H1 (cell line): Measurements from ENCODE around the gene L3MBTL3. TPM values are rescaled to one million over a fixed set of nuclear protein-coding genes. Genes with fewer than 3 reads are reported as not detected.

ENCODE experiments used
- CTCF ChIA-PET: fragments of 300-600 bp; sonication (Branson Sonifier 250); formaldehyde crosslinking; loops from one replicate; lab custom pipeline; 2021; ENCODE audit not compliant: partially characterized antibody; lab: Charles Lee
- POLR2A ChIA-PET: fragments of 300-600 bp; sonication (Branson Sonifier 250); formaldehyde crosslinking; loops from one replicate; lab custom pipeline; 2021; ENCODE audit warnings: inconsistent platforms; ENCODE audit not compliant: partially characterized antibody; lab: Charles Lee
- DNase-seq, 2 experiments: peaks; one replicate each; pipeline versions ENCODE4 v3.0.0 to v3.0.0-alpha.2; 2010 to 2022; ENCODE audit warnings: low spot score in 2 of 2, low read depth in 1 of 2, mixed read lengths in 1 of 2
- FAIRE-seq: peaks from 2 replicates; lab custom pipeline; 2011; peaks lifted over from hg19 to GRCh38; lab: Jason Lieb, UNC
- H2AFZ ChIP-seq: 2 replicates; pipeline ENCODE4 v1.8.1; 2012; ENCODE audit warnings: low read length, inconsistent platforms
- H2AK5ac ChIP-seq: 2 replicates; pipeline ENCODE4 v1.6.1; 2013; ENCODE audit warnings: low read depth, low read length
- H2BK120ac ChIP-seq: replicated peaks from 2 replicates; pipeline ENCODE3; 2013; ENCODE audit warnings: low read depth, low read length, inconsistent platforms
- H2BK12ac ChIP-seq: 2 replicates; pipeline ENCODE4 v1.6.1; 2013; ENCODE audit warnings: low read depth, low read length
- H2BK15ac ChIP-seq: 2 replicates; pipeline ENCODE4 v1.6.1; 2013; ENCODE audit warnings: low read length
- H2BK20ac ChIP-seq: 2 replicates; pipeline ENCODE4 v1.6.1; 2013; ENCODE audit warnings: low read length
- H2BK5ac ChIP-seq: 2 replicates; pipeline ENCODE4 v1.6.1; 2013; ENCODE audit warnings: low read depth, low read length
- H3K14ac ChIP-seq: 2 replicates; pipeline ENCODE4 v1.6.1; 2013; ENCODE audit warnings: inconsistent platforms; ENCODE audit not compliant: insufficient read length
- H3K18ac ChIP-seq: 2 replicates; pipeline ENCODE4 v1.6.1; 2013; ENCODE audit warnings: low read length; ENCODE audit errors: extremely low read depth
- H3K23ac ChIP-seq: 2 replicates; pipeline ENCODE4 v1.6.1; 2013; ENCODE audit warnings: inconsistent platforms; ENCODE audit not compliant: insufficient read length
- H3K23me2 ChIP-seq: 2 replicates; pipeline ENCODE4 v1.6.1; 2013; ENCODE audit warnings: low read depth, low read length
- H3K27ac ChIP-seq: 2 replicates; pipeline ENCODE4 v1.6.1; 2011; ENCODE audit warnings: low read depth, low read length, inconsistent platforms
- H3K27me3 ChIP-seq, 4 experiments: replicated peaks in 1 of 4; 1 replicate in 1 of 4; 2 replicates in 3 of 4; pipeline versions ENCODE4 v1.6.1 to v1.8.1; 2011 to 2013; ENCODE audit warnings: low read length in 3 of 4, mild to moderate bottlenecking in 3 of 4, inconsistent platforms in 2 of 4, mixed read lengths in 2 of 4, moderate library complexity in 1 of 4; ENCODE audit not compliant: control insufficient read depth in 3 of 4, insufficient read depth in 3 of 4; ENCODE audit errors: extremely low read depth in 1 of 4
- H3K36me3 ChIP-seq, 4 experiments: 2 replicates each; pipeline versions ENCODE4 v1.6.1 to v1.8.1; 2011 to 2013; ENCODE audit warnings: mild to moderate bottlenecking in 4 of 4, low read length in 3 of 4, moderate library complexity in 2 of 4, control low read depth in 1 of 4, inconsistent platforms in 1 of 4; ENCODE audit not compliant: insufficient read depth in 4 of 4, control insufficient read depth in 2 of 4
- H3K4ac ChIP-seq: replicated peaks from 2 replicates; pipeline ENCODE3; 2013; ENCODE audit warnings: low read length, low read depth, mixed read lengths, inconsistent platforms; ENCODE audit not compliant: insufficient read length
- H3K4me1 ChIP-seq, 4 experiments: replicated peaks in 1 of 4; 1 replicate in 1 of 4; 2 replicates in 3 of 4; pipeline versions ENCODE4 v1.6.1 to v1.8.1; 2011 to 2013; ENCODE audit warnings: low read length in 3 of 4, inconsistent platforms in 2 of 4, mixed read lengths in 1 of 4; ENCODE audit not compliant: insufficient read depth in 4 of 4, control insufficient read depth in 3 of 4
- H3K4me2 ChIP-seq, 2 experiments: 2 replicates each; pipeline versions ENCODE4 v1.6.1 to v1.8.1; 2011 to 2013; ENCODE audit warnings: low read depth in 2 of 2, low read length in 2 of 2, control low read depth in 1 of 2, inconsistent platforms in 1 of 2, mild to moderate bottlenecking in 1 of 2; ENCODE audit not compliant: insufficient read depth in 1 of 2
- H3K4me3 ChIP-seq, 4 experiments: fragments of 200-600, 300-600 bp in 1 of 4; sonication (generic), shearing (Covaris generic), sonication (Bioruptor Twin) in 1 of 4; 2 replicates each; pipeline versions ENCODE4 v1.5.1 to v1.8.1; 2011 to 2016; ENCODE audit warnings: low read length in 4 of 4, low read depth in 3 of 4, control low read depth in 2 of 4, inconsistent platforms in 2 of 4, mild to moderate bottlenecking in 2 of 4, mixed read lengths in 1 of 4, moderate library complexity in 1 of 4; ENCODE audit not compliant: insufficient read depth in 2 of 4; ENCODE audit errors: extremely low read depth in 1 of 4
- H3K56ac ChIP-seq: replicated peaks from 2 replicates; pipeline ENCODE3; 2013; ENCODE audit warnings: low read depth, mild to moderate bottlenecking, mixed read lengths, low read length, inconsistent platforms; ENCODE audit not compliant: insufficient read length
- H3K79me1 ChIP-seq: 2 replicates; pipeline ENCODE4 v1.6.1; 2013; ENCODE audit warnings: low read depth, low read length, control low read depth
- H3K79me2 ChIP-seq, 2 experiments: 2 replicates each; pipeline versions ENCODE4 v1.6.1 to v1.8.1; 2012 to 2013; ENCODE audit warnings: low read length in 2 of 2, mild to moderate bottlenecking in 2 of 2, inconsistent platforms in 1 of 2; ENCODE audit not compliant: insufficient read depth in 2 of 2, control insufficient read depth in 1 of 2
- H3K9ac ChIP-seq, 4 experiments: replicated peaks in 1 of 4; 1 replicate in 1 of 4; 2 replicates in 3 of 4; pipeline versions ENCODE4 v1.6.1 to v1.8.1; 2011 to 2013; ENCODE audit warnings: low read depth in 3 of 4, low read length in 3 of 4, control low read depth in 2 of 4, mild to moderate bottlenecking in 2 of 4, moderate library complexity in 2 of 4, inconsistent platforms in 1 of 4; ENCODE audit errors: extremely low read depth in 1 of 4
- H3K9me3 ChIP-seq, 2 experiments: 2 replicates each; pipeline versions ENCODE4 v1.6.1 to v1.8.1; 2012 to 2013; ENCODE audit warnings: mild to moderate bottlenecking in 2 of 2, moderate library complexity in 2 of 2, control low read depth in 1 of 2, inconsistent platforms in 1 of 2, low read depth in 1 of 2, low read length in 1 of 2, mixed read lengths in 1 of 2; ENCODE audit not compliant: insufficient read depth in 2 of 2
- H4K20me1 ChIP-seq, 2 experiments: replicated peaks in 1 of 2; 2 replicates each; pipeline versions ENCODE3 to v1.8.1; 2011 to 2013; ENCODE audit warnings: inconsistent platforms in 2 of 2, low read length in 2 of 2, mild to moderate bottlenecking in 1 of 2; ENCODE audit not compliant: insufficient read depth in 2 of 2, control insufficient read depth in 1 of 2
- H4K5ac ChIP-seq: 2 replicates; pipeline ENCODE4 v1.6.1; 2013; ENCODE audit warnings: low read length, low read depth, mixed read lengths, inconsistent platforms; ENCODE audit not compliant: insufficient read length
- H4K8ac ChIP-seq: 2 replicates; pipeline ENCODE4 v1.8.0; 2013; ENCODE audit warnings: mild to moderate bottlenecking, moderate library complexity, low read length, inconsistent platforms; ENCODE audit not compliant: insufficient read depth; ENCODE audit errors: extremely low read depth
- H4K91ac ChIP-seq: replicated peaks from 2 replicates; pipeline ENCODE3; 2013; ENCODE audit warnings: low read length, mixed read lengths, inconsistent platforms; ENCODE audit not compliant: insufficient read length
- ATF2 ChIP-seq: IDR thresholded peaks from 2 replicates; pipeline ENCODE4 v1.6.1; 2012; ENCODE audit warnings: low read length, inconsistent platforms
- BRCA1 ChIP-seq: IDR thresholded peaks from 2 replicates; pipeline ENCODE4 v1.6.1; 2012; ENCODE audit warnings: low read depth, low read length, improper control_type of control experiment
- CBX8 ChIP-seq: fragments of 300-800, 300-1000 bp; sonication (generic); IDR thresholded peaks from 2 replicates; pipeline ENCODE4 v1.7.1; 2016; ENCODE audit warnings: low read depth, low read length, borderline replicate concordance
- CTBP2 ChIP-seq: IDR thresholded peaks from 2 replicates; pipeline ENCODE4 v1.7.0; 2011; ENCODE audit warnings: borderline replicate concordance, mild to moderate bottlenecking, moderate library complexity, mixed read lengths, low read length; ENCODE audit not compliant: insufficient read depth, insufficient read length
- E2F6 ChIP-seq: IDR thresholded peaks from 2 replicates; pipeline ENCODE4 v1.6.1; 2012; ENCODE audit warnings: inconsistent platforms
- EP300 ChIP-seq, 2 experiments: IDR thresholded peaks; 1 replicate in 1 of 2; 2 replicates in 1 of 2; pipeline ENCODE4 v1.6.1; 2011 to 2012; ENCODE audit warnings: low read depth in 2 of 2, low read length in 2 of 2, mild to moderate bottlenecking in 2 of 2, borderline replicate concordance in 1 of 2, inconsistent platforms in 1 of 2, moderate library complexity in 1 of 2
- RAD21 ChIP-seq, 2 experiments: IDR thresholded peaks in 1 of 2; conservative IDR thresholded peaks in 1 of 2; 2 replicates each; pipeline ENCODE4 v1.6.1; 2011; ENCODE audit warnings: low read depth in 2 of 2, low read length in 2 of 2, improper control_type of control experiment in 1 of 2, inconsistent platforms in 1 of 2, mild to moderate bottlenecking in 1 of 2, moderate library complexity in 1 of 2
- RBBP5 ChIP-seq: IDR thresholded peaks from 2 replicates; pipeline ENCODE4 v1.7.1; 2012; ENCODE audit warnings: low read depth, mild to moderate bottlenecking, inconsistent platforms, low read length, moderate library complexity, borderline replicate concordance
- SIRT6 ChIP-seq: IDR thresholded peaks from one replicate; pipeline ENCODE4 v1.7.1; 2012; ENCODE audit warnings: low read length, inconsistent platforms
- SIX5 ChIP-seq: IDR thresholded peaks from 2 replicates; pipeline ENCODE4 v1.6.1; 2011; ENCODE audit warnings: mild to moderate bottlenecking, low read depth, low read length
- YY1 ChIP-seq: IDR thresholded peaks from 2 replicates; pipeline ENCODE4 v1.6.1; 2011; ENCODE audit warnings: low read depth, mild to moderate bottlenecking, low read length
- WGBS, 2 experiments: shearing (Covaris generic) in 1 of 2; methylation state at CpG; one replicate each; pipeline versions ENCODE4 v1.1.6 to v1.1.7; 2013 to 2015; ENCODE audit warnings: low lambda C conversion rate in 2 of 2, mixed read lengths in 2 of 2, inconsistent platforms in 1 of 2, low coverage in 1 of 2, missing lambda C conversion rate in 1 of 2; ENCODE audit not compliant: insufficient replicate concordance in 2 of 2, insufficient coverage in 1 of 2, insufficient read length in 1 of 2; ENCODE audit errors: extremely low coverage in 1 of 2, missing lambda C conversion rate in 1 of 2; 5-methylcytosine and 5-hydroxymethylcytosine counted together
- polyA plus RNA-seq, 7 experiments: library from polyadenylated mRNA; depleted of rRNA in 3 of 7; stranded (reverse) in 5 of 7; unstranded in 2 of 7; fragments of >200 nt in 5 of 7; fragments of 200-250 nt in 2 of 7; gene quantifications; 1 replicate in 5 of 7; 2 replicates in 1 of 7; 4 replicates in 1 of 7; pipeline versions ENCODE4 v1.2.1 to v1.2.3, GENCODE V29; 2011 to 2013; ENCODE audit warnings: missing spikeins in 2 of 7, mixed read lengths in 2 of 7
- total RNA-seq: library from RNA; stranded (reverse); fragmentation: NEBNext Ultra II Directional; extraction: Animal tissue kit (Norgen Biotek cat#: 25700); gene quantifications from 2 replicates; pipeline ENCODE4 v1.2.1, GENCODE V29; 2021

L3MBTL3 gene
- total and polyA plus RNA-seq, 2 of the 8 experiments (the other 6 are each of a cell fraction or from before 2014, with no cell fraction given), result 3.9 to 17.2 TPM

- Histone ChIP-seq H2BK120ac (no peak overlapping the region), H3K4me3 (no peak overlapping the region), H3K4ac (no peak overlapping the region), H3K14ac (no peak overlapping the region), H3K23me2 (no peaks in the 10 kb centered on the region), H3K27ac (no peak overlapping the region), H4K20me1 (no peaks in the 10 kb centered on the region), H3K9me3 (peaks cover 7 to 8% of the 10 kb centered on the region in 2 experiments; a peak in 3 of 4 replicates), H3K27me3 (no peaks in the 10 kb centered on the region), H4K8ac (no peak overlapping the region), H3K4me2 (no peak overlapping the region), H4K5ac (no peak overlapping the region), H3K79me1 (no peaks in the 10 kb centered on the region), H2AFZ (no peak overlapping the region), H3K79me2 (no peaks in the 10 kb centered on the region), H3K23ac (no peak overlapping the region), H3K9ac (no peak overlapping the region), H2BK5ac (no peak overlapping the region), H2BK12ac (no peak overlapping the region), H3K18ac (no peak overlapping the region), H3K36me3 (peaks cover 0 to 4% (median 0%) of the 10 kb centered on the region in 4 experiments; a peak in 1 of 8 replicates), H2BK20ac (no peak overlapping the region), H3K56ac (no peak overlapping the region), H2AK5ac (no peak overlapping the region), H2BK15ac (no peak overlapping the region), H4K91ac (no peak overlapping the region), H3K4me1 (no peaks in the 10 kb centered on the region)
- ChIA-PET POLR2A (no interaction called here), CTCF (interaction anchor here (1.5 kb wide), 1 partner anchor 11 kb away, joined by 4 read pairs; no protein-coding TSS in a partner anchor)
- WGBS, 2 experiments, result 93% methylated on average over 3 of the region's 3 CpGs; no CpG with 5 or more reads in 1 of the 2 experiments
- FAIRE-seq, result no peak
- no peak for DNase-seq
- TF ChIP-seq RAD21 (IDR thresholded peaks at IDR 0.05 in 1 of 2, conservative IDR thresholded peaks at IDR 0.05 in 1 of 2; ENCODE audit: low read depth in 2 of 2, low read length in 2 of 2) (no peak), YY1 (no peak), SIRT6 (no peak), RBBP5 (no peak), ATF2 (no peak), SIX5 (no peak), EP300 (IDR thresholded peaks at IDR 0.05; ENCODE audit: borderline replicate concordance in 1 of 2, low read depth in 2 of 2, low read length in 2 of 2) (no peak), E2F6 (no peak), BRCA1 (no peak), CBX8 (no peak), CTBP2 (no peak)
Measured at GRCh38 chr6:130159956-130160355, 141.6 kb downstream of the L3MBTL3 start.
